H9 (cell line): Measurements from ENCODE around the gene FXYD3. TPM values are rescaled to one million over a fixed set of nuclear protein-coding genes. Genes with fewer than 3 reads are reported as not detected.

Experiments
- DNase-seq: peaks from one replicate; pipeline ENCODE4 v3.0.0-alpha.2; 2017
- H2AFZ ChIP-seq: one replicate; pipeline ENCODE4 v1.6.1; 2013; ENCODE audit warnings: mild to moderate bottlenecking, low read length, control low read depth, moderate library complexity
- H2AK5ac ChIP-seq: 2 replicates; pipeline ENCODE4 v1.6.1; 2013; ENCODE audit warnings: low read length, control low read depth, mixed read lengths; ENCODE audit not compliant: insufficient read length
- H2BK120ac ChIP-seq: one replicate; pipeline ENCODE4 v1.6.1; 2013; ENCODE audit warnings: low read depth, mild to moderate bottlenecking, low read length, control low read depth, inconsistent platforms; ENCODE audit not compliant: poor library complexity, severe bottlenecking
- H2BK12ac ChIP-seq: 2 replicates; pipeline ENCODE4 v1.6.1; 2013; ENCODE audit warnings: low read length, control low read depth, mixed read lengths, low read depth; ENCODE audit not compliant: insufficient read length
- H2BK15ac ChIP-seq: 2 replicates; pipeline ENCODE4 v1.6.1; 2013; ENCODE audit warnings: low read depth, low read length, control low read depth
- H2BK20ac ChIP-seq: one replicate; pipeline ENCODE4 v1.6.1; 2013; ENCODE audit warnings: low read depth, mild to moderate bottlenecking, low read length, control low read depth, inconsistent platforms; ENCODE audit not compliant: poor library complexity, severe bottlenecking
- H2BK5ac ChIP-seq: 2 replicates; pipeline ENCODE4 v1.6.1; 2013; ENCODE audit warnings: low read length, control low read depth, mixed read lengths; ENCODE audit not compliant: insufficient read length
- H3K14ac ChIP-seq: 2 replicates; pipeline ENCODE4 v1.6.1; 2013; ENCODE audit warnings: low read length, control low read depth; ENCODE audit not compliant: insufficient read depth
- H3K18ac ChIP-seq: 2 replicates; pipeline ENCODE4 v1.6.1; 2013; ENCODE audit warnings: low read depth, mild to moderate bottlenecking, mixed read lengths, low read length, control low read depth; ENCODE audit not compliant: insufficient read length
- H3K23ac ChIP-seq: 2 replicates; pipeline ENCODE4 v1.6.1; 2013; ENCODE audit warnings: low read length, control low read depth, mixed read lengths, low read depth; ENCODE audit not compliant: insufficient read length
- H3K23me2 ChIP-seq: 2 replicates; pipeline ENCODE4 v1.6.1; 2013; ENCODE audit warnings: low read depth, mild to moderate bottlenecking, mixed read lengths, low read length, control low read depth; ENCODE audit not compliant: insufficient read length, poor library complexity, severe bottlenecking
- H3K27ac ChIP-seq: 2 replicates; pipeline ENCODE4 v1.5.1; 2013; ENCODE audit warnings: low read length, control low read depth, mixed read lengths, low read depth; ENCODE audit not compliant: insufficient read length
- H3K27me3 ChIP-seq: 2 replicates; pipeline ENCODE4 v1.6.1; 2013; ENCODE audit warnings: low read length, control low read depth, inconsistent platforms; ENCODE audit not compliant: insufficient read depth
- H3K4ac ChIP-seq: 2 replicates; pipeline ENCODE4 v1.6.1; 2013; ENCODE audit warnings: low read depth, mild to moderate bottlenecking, control low read depth, inconsistent platforms, low read length, moderate library complexity
- H3K4me1 ChIP-seq: 2 replicates; pipeline ENCODE4 v1.6.1; 2013; ENCODE audit warnings: low read length, control low read depth, inconsistent platforms; ENCODE audit not compliant: insufficient read depth
- H3K4me2 ChIP-seq: 2 replicates; pipeline ENCODE4 v1.6.1; 2013; ENCODE audit warnings: low read length, control low read depth, mixed read lengths; ENCODE audit not compliant: insufficient read length, insufficient read depth
- H3K56ac ChIP-seq: 2 replicates; pipeline ENCODE4 v1.6.1; 2013; ENCODE audit warnings: low read depth, mild to moderate bottlenecking, mixed read lengths, low read length, control low read depth; ENCODE audit not compliant: insufficient read length
- H3K79me1 ChIP-seq: 2 replicates; pipeline ENCODE4 v1.6.1; 2013; ENCODE audit warnings: low read depth, mild to moderate bottlenecking, moderate library complexity, low read length, control low read depth, inconsistent platforms; ENCODE audit not compliant: insufficient read depth, poor library complexity, severe bottlenecking
- H3K79me2 ChIP-seq: 2 replicates; pipeline ENCODE4 v1.6.1; 2013; ENCODE audit warnings: low read length, control low read depth, inconsistent platforms; ENCODE audit not compliant: insufficient read depth
- H3K9ac ChIP-seq: 2 replicates; pipeline ENCODE4 v1.6.1; 2013; ENCODE audit warnings: low read length, control low read depth, mixed read lengths; ENCODE audit not compliant: insufficient read length; ENCODE audit errors: extremely low read depth
- H3K9me3 ChIP-seq: one replicate; pipeline ENCODE4 v1.6.1; 2013; ENCODE audit warnings: low read depth, low read length, inconsistent platforms; ENCODE audit not compliant: control insufficient read depth
- H3T11ph ChIP-seq: one replicate; pipeline ENCODE4 v1.6.1; 2013; ENCODE audit warnings: mild to moderate bottlenecking, low read length, control low read depth, inconsistent platforms
- H4K20me1 ChIP-seq: one replicate; pipeline ENCODE4 v1.6.1; 2013; ENCODE audit not compliant: control insufficient read depth, insufficient read length, insufficient read depth
- H4K5ac ChIP-seq: 2 replicates; pipeline ENCODE4 v1.6.1; 2013; ENCODE audit warnings: low read depth, mild to moderate bottlenecking, mixed read lengths, low read length, control low read depth; ENCODE audit not compliant: insufficient read length
- H4K8ac ChIP-seq: replicated peaks from 2 replicates; pipeline ENCODE4 v1.6.1; 2013; ENCODE audit warnings: low read length, control low read depth, mixed read lengths, low read depth; ENCODE audit not compliant: insufficient read length
- H4K91ac ChIP-seq: 2 replicates; pipeline ENCODE4 v1.6.1; 2013; ENCODE audit warnings: low read depth, mild to moderate bottlenecking, moderate library complexity, mixed read lengths, low read length, control low read depth; ENCODE audit not compliant: insufficient read length
- H3K27ac Mint-ChIP-seq, 3 experiments: 2 replicates in 2 of 3; 3 replicates in 1 of 3; pipeline ENCODE4 v1.8.0; 2020 to 2021; ENCODE audit warnings: mixed read lengths in 3 of 3, mild to moderate bottlenecking in 1 of 3, moderate library complexity in 1 of 3
- H3K27me3 Mint-ChIP-seq: 2 replicates; pipeline ENCODE4 v1.8.0; 2021; ENCODE audit warnings: low read depth, mild to moderate bottlenecking, moderate library complexity, mixed read lengths
- H3K36me3 Mint-ChIP-seq, 3 experiments: 2 replicates in 2 of 3; 3 replicates in 1 of 3; pipeline ENCODE4 v1.8.0; 2020 to 2021; ENCODE audit warnings: low read depth in 3 of 3, mixed read lengths in 3 of 3; ENCODE audit not compliant: insufficient read depth in 1 of 3
- H3K4me1 Mint-ChIP-seq, 2 experiments: 2 replicates each; pipeline ENCODE4 v1.8.0; 2020; ENCODE audit warnings: mixed read lengths in 2 of 2
- H3K4me3 Mint-ChIP-seq, 2 experiments: 2 replicates in 1 of 2; 3 replicates in 1 of 2; pipeline ENCODE4 v1.8.0; 2020 to 2021; ENCODE audit warnings: mild to moderate bottlenecking in 2 of 2, mixed read lengths in 2 of 2, moderate library complexity in 1 of 2
- H3K9me3 Mint-ChIP-seq, 2 experiments: 2 replicates in 1 of 2; 3 replicates in 1 of 2; pipeline ENCODE4 v1.8.0; 2020; ENCODE audit warnings: mild to moderate bottlenecking in 2 of 2, mixed read lengths in 2 of 2, moderate library complexity in 1 of 2
- WGBS: extraction: QIAGEN DNeasy Blood & Tissue Kit; methylation state at CpG from one replicate; pipeline ENCODE4 v1.1.7; 2013; ENCODE audit warnings: missing lambda C conversion rate, low lambda C conversion rate, mixed read lengths; ENCODE audit not compliant: insufficient read length; ENCODE audit errors: extremely low coverage; 5-methylcytosine and 5-hydroxymethylcytosine counted together
- total RNA-seq: library from RNA; stranded (reverse); gene quantifications from 2 replicates; pipeline ENCODE4 v1.2.1, GENCODE V29; 2021
- TF ChIP-seq, protein P1 (sequence below): fragments of 200-600 bp; sonication (generic); conservative IDR thresholded peaks from 3 replicates; pipeline ENCODE4 v1.8.0; 2021; ENCODE audit warnings: antibody characterized with exemption, mild to moderate bottlenecking

The FXYD3 gene
- total RNA-seq, 1 experiment from 2014 or later: 1.5 TPM

DNA sequence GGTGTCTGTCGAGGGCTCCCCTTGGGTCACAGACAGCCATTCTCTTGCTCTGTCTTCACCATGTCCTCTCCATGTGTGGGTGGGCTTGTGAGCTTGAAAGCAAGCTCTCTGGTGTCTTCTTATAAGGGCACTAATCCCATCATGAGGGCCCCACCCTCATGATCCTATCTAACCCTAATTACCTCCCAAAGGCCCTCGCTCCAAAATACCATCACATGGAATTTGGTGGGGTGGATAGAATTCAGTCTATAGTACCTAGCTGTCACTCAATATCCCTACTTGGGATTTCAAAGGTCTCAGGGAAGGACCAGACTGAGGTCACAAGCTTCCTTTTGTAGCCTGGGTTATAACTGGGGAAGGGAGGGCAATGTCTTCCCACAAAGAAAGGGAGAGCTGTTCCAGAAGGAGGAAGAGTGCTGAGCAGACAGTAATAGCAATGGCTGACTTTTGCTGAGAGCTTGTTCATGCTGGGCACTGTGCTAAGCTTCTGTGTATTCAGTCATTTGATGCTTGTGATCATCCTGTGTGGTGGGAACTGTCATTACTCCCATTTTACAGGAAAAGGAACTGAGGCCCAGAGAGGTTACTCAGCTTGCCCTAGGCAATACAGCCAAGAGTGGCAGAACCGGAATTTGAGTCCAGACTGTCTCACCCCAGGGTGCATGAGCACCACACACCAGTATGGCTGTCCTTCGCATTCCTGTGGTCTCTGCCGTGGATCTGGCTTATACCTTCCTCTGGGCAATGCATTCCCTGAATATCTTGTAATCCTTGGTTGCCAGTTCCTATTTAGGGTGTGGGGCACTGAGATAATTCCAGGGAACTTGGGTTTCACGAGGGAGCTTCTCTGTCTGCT, 47.1 kb downstream of the FXYD3 start:
- Histone ChIP-seq H4K91ac (no peak overlapping the region), H3K9me3 (peaks cover 7% of the 10 kb centered on the region), H2BK20ac (no peak overlapping the region), H4K20me1 (peaks cover 3% of the 10 kb centered on the region), H3K79me1 (no peaks in the 10 kb centered on the region), H2BK15ac (no peak overlapping the region), H2BK12ac (no peak overlapping the region), H3K27ac (no peak overlapping the region), H3K14ac (no peak overlapping the region), H3K4ac (no peak overlapping the region), H3K18ac (no peak overlapping the region), H2BK120ac (no peak overlapping the region), H3K56ac (no peak overlapping the region), H3K23me2 (no peaks in the 10 kb centered on the region), H3K23ac (no peak overlapping the region), H3K4me2 (no peak overlapping the region), H2BK5ac (peak overlapping the region; percentile 82), H3T11ph (no peak overlapping the region), H2AK5ac (no peak overlapping the region), H2AFZ (no peak overlapping the region), H3K4me1 (no peaks in the 10 kb centered on the region), H3K9ac (no peak overlapping the region), H4K5ac (no peak overlapping the region), H3K79me2 (no peaks in the 10 kb centered on the region), H4K8ac (no peak overlapping the region), H3K27me3 (no peaks in the 10 kb centered on the region)
- Mint-ChIP-seq H3K4me3 (no peak overlapping the region), H3K36me3 (peaks cover 81 to 95% (median 89%) of the 10 kb centered on the region in 3 experiments), H3K9me3 (peaks cover 12 to 26% of the 10 kb centered on the region in 2 experiments), H3K4me1 (no peaks in the 10 kb centered on the region), H3K27me3 (no peaks in the 10 kb centered on the region), H3K27ac (no peak overlapping the region)
- WGBS: no CpG with 5 or more reads among the region's 6 CpGs
- no peak for DNase-seq
- TF ChIP-seq, protein P1, sequence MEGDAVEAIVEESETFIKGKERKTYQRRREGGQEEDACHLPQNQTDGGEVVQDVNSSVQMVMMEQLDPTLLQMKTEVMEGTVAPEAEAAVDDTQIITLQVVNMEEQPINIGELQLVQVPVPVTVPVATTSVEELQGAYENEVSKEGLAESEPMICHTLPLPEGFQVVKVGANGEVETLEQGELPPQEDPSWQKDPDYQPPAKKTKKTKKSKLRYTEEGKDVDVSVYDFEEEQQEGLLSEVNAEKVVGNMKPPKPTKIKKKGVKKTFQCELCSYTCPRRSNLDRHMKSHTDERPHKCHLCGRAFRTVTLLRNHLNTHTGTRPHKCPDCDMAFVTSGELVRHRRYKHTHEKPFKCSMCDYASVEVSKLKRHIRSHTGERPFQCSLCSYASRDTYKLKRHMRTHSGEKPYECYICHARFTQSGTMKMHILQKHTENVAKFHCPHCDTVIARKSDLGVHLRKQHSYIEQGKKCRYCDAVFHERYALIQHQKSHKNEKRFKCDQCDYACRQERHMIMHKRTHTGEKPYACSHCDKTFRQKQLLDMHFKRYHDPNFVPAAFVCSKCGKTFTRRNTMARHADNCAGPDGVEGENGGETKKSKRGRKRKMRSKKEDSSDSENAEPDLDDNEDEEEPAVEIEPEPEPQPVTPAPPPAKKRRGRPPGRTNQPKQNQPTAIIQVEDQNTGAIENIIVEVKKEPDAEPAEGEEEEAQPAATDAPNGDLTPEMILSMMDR: no peak
